Activated CD4-positive, alpha-beta memory T cell treated with anti-CD3 and anti-CD28 coated beads, Interleukin-2, amount 10 ng/mL, durations not matched to agents 7 days and 5 days (primary cell): ENCODE results near the gene ECHDC3. TPM values are rescaled to one million over a fixed set of nuclear protein-coding genes. Genes with fewer than 3 reads are reported as not detected.

Experiments
- CTCF ChIA-PET: fragments of 350-600 bp; sonication (Branson Sonifier 250); formaldehyde crosslinking; loops from one replicate; lab custom pipeline; 2021; ENCODE audit warnings: antibody characterized with exemption, inconsistent platforms; lab: Charles Lee
- POLR2A ChIA-PET: fragments of 350-600 bp; sonication (Branson Sonifier 250); formaldehyde crosslinking; loops from one replicate; lab custom pipeline; 2021; ENCODE audit warnings: antibody characterized with exemption; lab: Charles Lee
- DNase-seq: peaks from one replicate; pipeline ENCODE4 v3.0.0-alpha.2; 2020
- H3K27ac Mint-ChIP-seq: one replicate; pipeline ENCODE4 v1.8.0; 2021; ENCODE audit warnings: mild to moderate bottlenecking, mixed read lengths
- H3K27me3 Mint-ChIP-seq: one replicate; pipeline ENCODE4 v1.8.0; 2021; ENCODE audit warnings: mixed read lengths
- H3K36me3 Mint-ChIP-seq: one replicate; pipeline ENCODE4 v1.8.0; 2021; ENCODE audit warnings: low read depth, mixed read lengths
- H3K4me1 Mint-ChIP-seq: one replicate; pipeline ENCODE4 v1.8.0; 2021; ENCODE audit warnings: mixed read lengths
- H3K4me3 Mint-ChIP-seq: one replicate; pipeline ENCODE4 v1.8.0; 2021; ENCODE audit warnings: mild to moderate bottlenecking, mixed read lengths
- H3K9me3 Mint-ChIP-seq: one replicate; pipeline ENCODE4 v1.8.0; 2021; ENCODE audit warnings: mixed read lengths
- total RNA-seq, 2 experiments: library from RNA; stranded (reverse); gene quantifications; one replicate each; pipeline ENCODE4 v1.2.3, GENCODE V29; 2021

The ECHDC3 gene
- total RNA-seq, 2 experiments from 2014 or later, result not detected

- Mint-ChIP-seq H3K4me3 (no peak overlapping the region), H3K9me3 (no peaks in the 10 kb centered on the region), H3K27ac (no peak overlapping the region), H3K4me1 (peaks cover 2% of the 10 kb centered on the region), H3K27me3 (peaks cover 11% of the 10 kb centered on the region), H3K36me3 (no peaks in the 10 kb centered on the region)
- POLR2A ChIA-PET, result no interaction called here
- CTCF ChIA-PET, result interaction anchor here (1.0 kb wide), 1 partner anchor 23 kb away, joined by 3 read pairs; no protein-coding TSS in a partner anchor
- no peak for DNase-seq
These were observed 38.9 kb downstream of the ECHDC3 start for GRCh38 chr10:11781114-11781513.

- H3K27ac Mint-ChIP-seq, result no peak overlapping the region
- no peaks in the 10 kb centered on the region for H3K9me3 Mint-ChIP-seq
- peaks cover 3% of the 10 kb centered on the region for H3K27me3 Mint-ChIP-seq
- POLR2A ChIA-PET, result interaction anchor here (0.5 kb wide), 1 partner anchor 254 kb away, joined by 4 read pairs; no protein-coding TSS in a partner anchor
- no peak overlapping the region for H3K4me3 Mint-ChIP-seq
- no peak for DNase-seq
- CTCF ChIA-PET, result interaction anchor here (0.6 to 2.9 kb wide), 33 partner anchors 8 to 929 kb away, joined by 3 to 33 read pairs (median 4); no protein-coding TSS in a partner anchor
- H3K4me1 Mint-ChIP-seq, result peaks cover 2% of the 10 kb centered on the region
- no peaks in the 10 kb centered on the region for H3K36me3 Mint-ChIP-seq
These were observed 40.8 kb downstream of the ECHDC3 start for GRCh38 chr10:11782793-11783557.

GRCh38 chr10:11783558-11783865 lies 41.3 kb downstream of the ECHDC3 start:
- no peaks in the 10 kb centered on the region for H3K36me3 Mint-ChIP-seq
- peaks cover 3% of the 10 kb centered on the region for H3K27me3 Mint-ChIP-seq
- no peak overlapping the region for H3K27ac Mint-ChIP-seq
- no peak overlapping the region for H3K4me3 Mint-ChIP-seq
- no peaks in the 10 kb centered on the region for H3K9me3 Mint-ChIP-seq
- no peak for DNase-seq
- peaks cover 2% of the 10 kb centered on the region for H3K4me1 Mint-ChIP-seq
- CTCF ChIA-PET, result interaction anchor here (0.6 to 2.9 kb wide), 23 partner anchors 7 to 928 kb away, joined by 3 to 33 read pairs (median 4); no protein-coding TSS in a partner anchor
- POLR2A ChIA-PET, result no interaction called here

- DNase-seq, result no peak
- CTCF ChIA-PET, result no interaction called here
These were observed 45.2 kb downstream of the ECHDC3 start for GRCh38 chr10:11787374-11787773.

GRCh38 chr10:11787846-11788245 lies 45.7 kb downstream of the ECHDC3 start:
- Mint-ChIP-seq H3K36me3 (no peaks in the 10 kb centered on the region), H3K27me3 (peaks cover 8% of the 10 kb centered on the region), H3K4me3 (no peak overlapping the region), H3K9me3 (no peaks in the 10 kb centered on the region), H3K4me1 (peaks cover 2% of the 10 kb centered on the region), H3K27ac (no peak overlapping the region)
- no peak for DNase-seq
- ChIA-PET CTCF (no interaction called here), POLR2A (no interaction called here)

More at GRCh38 chr10:11787374-11787773, 45.2 kb downstream of the ECHDC3 start:
- Mint-ChIP-seq H3K36me3 (no peaks in the 10 kb centered on the region), H3K4me3 (no peak overlapping the region), H3K27ac (no peak overlapping the region), H3K9me3 (no peaks in the 10 kb centered on the region), H3K4me1 (peaks cover 2% of the 10 kb centered on the region), H3K27me3 (peaks cover 8% of the 10 kb centered on the region)
- POLR2A ChIA-PET, result no interaction called here

GRCh38 chr10:11789306-11789705 lies 47.1 kb downstream of the ECHDC3 start:
- H3K4me1 Mint-ChIP-seq, result no peaks in the 10 kb centered on the region
- H3K9me3 Mint-ChIP-seq, result no peaks in the 10 kb centered on the region
- no peak for DNase-seq
- peaks cover 8% of the 10 kb centered on the region for H3K27me3 Mint-ChIP-seq
- no peak overlapping the region for H3K4me3 Mint-ChIP-seq
- ChIA-PET CTCF (interaction anchor here (0.6 to 0.8 kb wide), 2 partner anchors 11 to 197 kb away, joined by 3 to 4 read pairs; no protein-coding TSS in a partner anchor), POLR2A (no interaction called here)
- no peak overlapping the region for H3K27ac Mint-ChIP-seq
- no peaks in the 10 kb centered on the region for H3K36me3 Mint-ChIP-seq

GRCh38 chr10:11789956-11790355 lies 47.8 kb downstream of the ECHDC3 start:
- POLR2A ChIA-PET, result no interaction called here
- CTCF ChIA-PET, result interaction anchor here (0.6 to 0.8 kb wide), 2 partner anchors 10 to 197 kb away, joined by 3 to 4 read pairs; no protein-coding TSS in a partner anchor
- peaks cover 8% of the 10 kb centered on the region for H3K27me3 Mint-ChIP-seq
- H3K4me1 Mint-ChIP-seq, result no peaks in the 10 kb centered on the region
- no peak overlapping the region for H3K27ac Mint-ChIP-seq
- H3K4me3 Mint-ChIP-seq, result no peak overlapping the region
- no peaks in the 10 kb centered on the region for H3K36me3 Mint-ChIP-seq
- H3K9me3 Mint-ChIP-seq, result no peaks in the 10 kb centered on the region
- DNase-seq, result no peak

- ChIA-PET POLR2A (no interaction called here), CTCF (interaction anchor here (0.6 to 1.4 kb wide), 3 partner anchors 11 to 980 kb away, joined by 3 to 4 read pairs (median 3); no protein-coding TSS in a partner anchor)
- H3K4me3 Mint-ChIP-seq, result no peak overlapping the region
- no peak overlapping the region for H3K27ac Mint-ChIP-seq
- DNase-seq, result no peak
- H3K27me3 Mint-ChIP-seq, result peaks cover 5% of the 10 kb centered on the region
- no peaks in the 10 kb centered on the region for H3K36me3 Mint-ChIP-seq
- no peaks in the 10 kb centered on the region for H3K9me3 Mint-ChIP-seq
- no peaks in the 10 kb centered on the region for H3K4me1 Mint-ChIP-seq
These were observed 51.7 kb downstream of the ECHDC3 start for GRCh38 chr10:11793762-11794479.

- Mint-ChIP-seq H3K27me3 (peaks cover 1% of the 10 kb centered on the region), H3K4me3 (no peak overlapping the region), H3K9me3 (no peaks in the 10 kb centered on the region), H3K27ac (no peak overlapping the region), H3K36me3 (no peaks in the 10 kb centered on the region), H3K4me1 (no peaks in the 10 kb centered on the region)
- DNase-seq, result no peak
- ChIA-PET POLR2A (no interaction called here), CTCF (no interaction called here)
These were observed 52.4 kb downstream of the ECHDC3 start for GRCh38 chr10:11794566-11794965.

- Mint-ChIP-seq H3K9me3 (no peaks in the 10 kb centered on the region), H3K36me3 (no peaks in the 10 kb centered on the region), H3K4me1 (no peaks in the 10 kb centered on the region), H3K27ac (no peak overlapping the region), H3K27me3 (no peaks in the 10 kb centered on the region), H3K4me3 (no peak overlapping the region)
- CTCF ChIA-PET, result interaction anchor here (0.7 kb wide), 1 partner anchor 867 kb away, joined by 4 read pairs; no protein-coding TSS in a partner anchor
- DNase-seq, result no peak
- POLR2A ChIA-PET, result no interaction called here
These were observed 53.1 kb downstream of the ECHDC3 start for GRCh38 chr10:11795101-11795920.

GRCh38 chr10:11796474-11796873 lies 54.3 kb downstream of the ECHDC3 start:
- CTCF ChIA-PET, result no interaction called here
- no peak for DNase-seq
- Mint-ChIP-seq H3K36me3 (no peaks in the 10 kb centered on the region), H3K27ac (no peak overlapping the region), H3K4me1 (no peaks in the 10 kb centered on the region), H3K4me3 (no peak overlapping the region), H3K9me3 (no peaks in the 10 kb centered on the region), H3K27me3 (no peaks in the 10 kb centered on the region)
- POLR2A ChIA-PET, result no interaction called here

GRCh38 chr10:11797281-11797680 lies 55.1 kb downstream of the ECHDC3 start:
- Mint-ChIP-seq H3K9me3 (no peaks in the 10 kb centered on the region), H3K27ac (no peak overlapping the region), H3K4me3 (no peak overlapping the region), H3K36me3 (no peaks in the 10 kb centered on the region), H3K4me1 (no peaks in the 10 kb centered on the region), H3K27me3 (no peaks in the 10 kb centered on the region)
- no peak for DNase-seq
- ChIA-PET POLR2A (no interaction called here), CTCF (no interaction called here)
